K562 (cell line): ENCODE results near the gene C16orf74. TPM values are rescaled to one million over a fixed set of nuclear protein-coding genes. Genes with fewer than 3 reads are reported as not detected.

ENCODE experiments used
- ATAC-seq: fragments of 200-7000 bp; cut with Tn5 transposase; 3 replicates; pipeline ENCODE4 v1.9.1; 2020; ENCODE audit warnings: moderate library complexity
- BruUV-seq: library from RNA; stranded (reverse); fragments of 400-500 nt; replicated peaks from 2 replicates; lab custom pipeline; 2021; lab: Mats Ljungman, UMichigan
- CTCF ChIA-PET: fragments of 300-600 bp; formaldehyde crosslinking; extraction: SDS; loops from one replicate; lab custom pipeline; 2021; ENCODE audit warnings: low intra/inter-chr PET ratio; lab: Yijun Ruan, JAX
- POLR2A ChIA-PET: fragments of 300-600, 350-650 bp; sonication (Branson Sonifier 250); formaldehyde crosslinking; extraction: SDS; loops from one replicate; lab custom pipeline; 2021; ENCODE audit warnings: antibody characterized with exemption, inconsistent platforms; lab: Yijun Ruan, JAX
- DNase-seq, 4 experiments: peaks; one replicate each; pipeline versions ENCODE4 v3.0.0 to v3.0.0-alpha.2; 2011 to 2018; ENCODE audit warnings: low spot score in 3 of 4, mixed read lengths in 3 of 4; ENCODE audit errors: extremely low read depth in 1 of 4
- FAIRE-seq: peaks from 2 replicates; lab custom pipeline; 2011; peaks lifted over from hg19 to GRCh38; lab: Jason Lieb, UNC
- H2AFZ ChIP-seq: 2 replicates; pipeline ENCODE4 v1.6.0; 2011; ENCODE audit warnings: low read depth, low read length, control low read depth, inconsistent platforms
- H3K27ac ChIP-seq: fragments of 200-600 bp; 3 replicates; pipeline ENCODE4 v1.8.0; 2011; ENCODE audit warnings: low read depth, mild to moderate bottlenecking, control low read depth, inconsistent platforms, low read length, moderate library complexity, mixed read lengths; ENCODE audit errors: extremely low read depth
- H3K27me3 ChIP-seq, 2 experiments: fragments of 300-600 bp in 1 of 2; 2 replicates in 1 of 2; 3 replicates in 1 of 2; pipeline versions ENCODE4 v1.6.0 to v1.8.0; 2011; ENCODE audit warnings: inconsistent platforms in 2 of 2, low read length in 2 of 2, mild to moderate bottlenecking in 1 of 2, mixed read lengths in 1 of 2, moderate library complexity in 1 of 2; ENCODE audit not compliant: control insufficient read depth in 2 of 2, insufficient read depth in 2 of 2
- H3K36me3 ChIP-seq: fragments of 300-600 bp; 3 replicates; pipeline ENCODE4 v1.8.0; 2011; ENCODE audit warnings: mild to moderate bottlenecking, low read length, inconsistent platforms; ENCODE audit not compliant: control insufficient read depth, insufficient read depth
- H3K4me1 ChIP-seq, 2 experiments: fragments of 200-600 bp in 1 of 2; replicated peaks in 1 of 2; 2 replicates in 1 of 2; 3 replicates in 1 of 2; pipeline versions ENCODE4 v1.5.1 to v1.8.0; 2011; ENCODE audit warnings: inconsistent platforms in 2 of 2, low read length in 2 of 2, mild to moderate bottlenecking in 1 of 2, mixed read lengths in 1 of 2, moderate library complexity in 1 of 2; ENCODE audit not compliant: control insufficient read depth in 2 of 2, insufficient read depth in 2 of 2
- H3K4me2 ChIP-seq: 2 replicates; pipeline ENCODE4 v1.6.1; 2011; ENCODE audit warnings: low read length, control low read depth, inconsistent platforms, mixed read lengths; ENCODE audit not compliant: insufficient read depth
- H3K4me3 ChIP-seq: fragments of 200-600 bp; sonication (generic), shearing (Covaris generic); 2 replicates; pipeline ENCODE4 v1.5.1; 2016; ENCODE audit warnings: control low read depth, inconsistent platforms
- H3K79me2 ChIP-seq: fragments of 200-600 bp; 3 replicates; pipeline ENCODE4 v1.8.0; 2011; ENCODE audit warnings: low read length, inconsistent platforms; ENCODE audit not compliant: control insufficient read depth, insufficient read depth
- H3K9ac ChIP-seq, 2 experiments: 2 replicates each; pipeline versions ENCODE4 v1.6.0 to v1.6.1; 2011; ENCODE audit warnings: low read depth in 2 of 2, low read length in 2 of 2, control low read depth in 1 of 2, inconsistent platforms in 1 of 2, mild to moderate bottlenecking in 1 of 2, mixed read lengths in 1 of 2; ENCODE audit not compliant: insufficient read depth in 1 of 2
- H3K9me1 ChIP-seq: one replicate; pipeline ENCODE4 v1.6.0; 2011; ENCODE audit warnings: inconsistent platforms, mild to moderate bottlenecking, low read length, moderate library complexity; ENCODE audit not compliant: control insufficient read depth, insufficient read depth
- H3K9me3 ChIP-seq: replicated peaks from 2 replicates; pipeline ENCODE4 v1.5.1; 2011; ENCODE audit warnings: low read depth, low read length, inconsistent platforms; ENCODE audit not compliant: control insufficient read depth, insufficient read depth
- H4K20me1 ChIP-seq: replicated peaks from 2 replicates; pipeline ENCODE4 v1.6.1; 2011; ENCODE audit warnings: low read length, inconsistent platforms, mixed read lengths; ENCODE audit not compliant: control insufficient read depth, insufficient read depth
- HNRNPUL1 ChIP-seq: fragments of 200-400 bp; formaldehyde crosslinking; IDR thresholded peaks from 2 replicates; pipeline ENCODE4 v1.6.1; 2017; ENCODE audit warnings: low read length
- POLR2B ChIP-seq: fragments of 450-650 bp; IDR thresholded peaks from 2 replicates; pipeline ENCODE4 v1.6.1; 2018; ENCODE audit warnings: low read depth; ENCODE audit not compliant: partially characterized antibody
- POLR2G ChIP-seq: fragments of 200-400 bp; formaldehyde crosslinking; IDR thresholded peaks from 2 replicates; pipeline ENCODE4 v1.6.1; 2017; ENCODE audit warnings: low read depth, mild to moderate bottlenecking, antibody characterized with exemption, low read length, moderate library complexity
- PPARD ChIP-seq: fragments of 250-450 bp; sonication (Bioruptor Pico); IDR thresholded peaks from 2 replicates; pipeline ENCODE4 v1.8.0; 2022; ENCODE audit warnings: inconsistent platforms, mild to moderate bottlenecking, moderate library complexity
- PTBP1 ChIP-seq: fragments of 200-400 bp; formaldehyde crosslinking; IDR thresholded peaks from 2 replicates; pipeline ENCODE4 v1.6.1; 2017; ENCODE audit warnings: low read depth, low read length
- RBM22 ChIP-seq: fragments of 200-400 bp; formaldehyde crosslinking; IDR thresholded peaks from 2 replicates; pipeline ENCODE4 v1.6.1; 2018; ENCODE audit warnings: low read length, low read depth; ENCODE audit not compliant: poor library complexity, severe bottlenecking
- TSHZ1 ChIP-seq: fragments of 250-450 bp; sonication (Bioruptor Pico); IDR thresholded peaks from 2 replicates; pipeline ENCODE4 v1.4.0; 2020; ENCODE audit warnings: mild to moderate bottlenecking, moderate library complexity
- ZNF561 ChIP-seq: fragments of 450-650 bp; formaldehyde crosslinking; conservative IDR thresholded peaks from 2 replicates; pipeline ENCODE4 v1.4.0; 2020; ENCODE audit warnings: mild to moderate bottlenecking, moderate library complexity
- ZNF586 ChIP-seq: fragments of 450-650 bp; formaldehyde crosslinking; conservative IDR thresholded peaks from 2 replicates; pipeline ENCODE4 v1.4.0; 2020; ENCODE audit warnings: mild to moderate bottlenecking, moderate library complexity
- WGBS: fragments of 100-300 bp; shearing (Covaris generic); methylation state at CpG from one replicate; pipeline ENCODE4 v1.1.6; 2016; ENCODE audit warnings: low coverage, mixed read lengths; ENCODE audit not compliant: insufficient coverage; ENCODE audit errors: missing lambda C conversion rate; 5-methylcytosine and 5-hydroxymethylcytosine counted together
- in situ Hi-C: fragments of 300-500 bp; cut with MboI; formaldehyde crosslinking; loops from 4 replicates; pipeline ENCODE4 v1.15.0; 2018; ENCODE audit warnings: inconsistent platforms, mixed read lengths
- intact Hi-C: fragments of 100-400 bp; cut with micrococcal nuclease; formaldehyde crosslinking; loops from 2 replicates; pipeline ENCODE4 v1.14.2; 2022
- polyA plus RNA-seq, 8 experiments: library from polyadenylated mRNA; depleted of rRNA in 4 of 8; stranded (reverse) in 5 of 8; unstranded in 3 of 8; fragments of >200 nt; fragmentation: Nextera tagmentation in 2 of 8; fragmentation: Illumina TruSeq in 1 of 8; extraction: Ambion mirVana in 2 of 8; extraction: Trizol in 1 of 8; gene quantifications; 2 replicates each; pipeline versions ENCODE4 v1.2.1 to v1.2.3, GENCODE V29; 2011 to 2014; ENCODE audit warnings: inconsistent platforms in 1 of 8, missing spikeins in 1 of 8
- total RNA-seq, 7 experiments: library from RNA; depleted of rRNA in 6 of 7; stranded (reverse); fragments of >200 nt in 6 of 7; fragmentation: Illumina TruSeq in 2 of 7; extraction: Trizol in 2 of 7; gene quantifications; 2 replicates each; pipeline versions ENCODE4 v1.2.1 to v1.2.3, GENCODE V29; 2011 to 2021; ENCODE audit warnings: low replicate concordance in 1 of 7

Gene C16orf74
- total and polyA plus RNA-seq, 9 of the 15 experiments (the other 6 are each of a cell fraction or from before 2014, with no cell fraction given) = not detected

GRCh38 chr16:85659336-85659735 lies 91.6 kb downstream of the C16orf74 start:
- TF ChIP-seq PPARD = no peak
- no peak for TF ChIP-seq ZNF561 (CRISPR knock-in tag)
- 0 out of 2 replicates have a peak, but pooled peaks have one; percentile 36 for TF ChIP-seq ZNF586
- DNase-seq (no peak), ATAC-seq (no peak; the same call in 2 of the 3 replicates), FAIRE-seq (no peak)
- Histone ChIP-seq H3K79me2 (peaks cover 36% of the 10 kb centered on the region), H3K9ac (no peak overlapping the region), H3K27ac (no peak overlapping the region), H3K4me2 (no peak overlapping the region), H3K9me1 (no peaks in the 10 kb centered on the region), H3K36me3 (peaks cover 99% of the 10 kb centered on the region), H3K4me1 (peaks cover 0 to 37% of the 10 kb centered on the region in 2 experiments; a peak in 1 of 5 replicates), H3K4me3 (no peak overlapping the region), H2AFZ (no peak overlapping the region), H4K20me1 (peaks cover 41% of the 10 kb centered on the region), H3K9me3 (no peaks in the 10 kb centered on the region), H3K27me3 (no peaks in the 10 kb centered on the region)
- 93% methylated on average over 8 of the region's 8 CpGs for WGBS
- intact Hi-C loops = no loop called here
- ChIA-PET CTCF (interaction anchor here (1.0 to 2.1 kb wide), 3 partner anchors 47 to 60 kb away, joined by 3 to 10 read pairs (median 7); no protein-coding TSS in a partner anchor), POLR2A (interaction anchor here (0.8 to 3.1 kb wide), 5 partner anchors 9 to 24 kb away, joined by 3 to 10 read pairs (median 3); no protein-coding TSS in a partner anchor)
- BruUV-seq = no TSS peak
- in situ Hi-C loops = no loop called here

GRCh38 chr16:85658504-85659326 lies 92.2 kb downstream of the C16orf74 start:
- in situ Hi-C loops = no loop called here
- H3K9ac ChIP-seq = peak overlapping the region in 1 of 2 experiments; percentile 46; a peak in 1 of 4 replicates
- no peak overlapping the region for H2AFZ ChIP-seq
- intact Hi-C loops = no loop called here
- BruUV-seq = no TSS peak
- no peak for ATAC-seq
- POLR2A ChIA-PET = interaction anchor here (0.7 to 3.1 kb wide), 6 partner anchors 9 to 256 kb away, joined by 3 to 10 read pairs (median 3); no protein-coding TSS in a partner anchor
- peaks cover 40% of the 10 kb centered on the region for H3K79me2 ChIP-seq
- no peak for TF ChIP-seq PTBP1
- TF ChIP-seq HNRNPUL1 = no peak
- peak; percentile 62 for TF ChIP-seq POLR2G
- TF ChIP-seq POLR2B = no peak
- no peak for TF ChIP-seq TSHZ1
- peak; percentile 81 for TF ChIP-seq RBM22
- TF ChIP-seq, all 486 proteins: peak for 2
- peaks cover 99% of the 10 kb centered on the region for H3K36me3 ChIP-seq
- no peaks in the 10 kb centered on the region for H3K9me3 ChIP-seq
- H3K9me1 ChIP-seq = peaks cover 4% of the 10 kb centered on the region
- H3K4me1 ChIP-seq = peaks cover 0 to 43% of the 10 kb centered on the region in 2 experiments; a peak in 2 of 5 replicates
- DNase-seq (no peak), FAIRE-seq (no peak)
- no peak overlapping the region for H3K4me3 ChIP-seq
- H3K4me2 ChIP-seq = no peak overlapping the region
- 92% methylated on average over 18 of the region's 18 CpGs for WGBS
- H4K20me1 ChIP-seq = peaks cover 46% of the 10 kb centered on the region
- H3K27me3 ChIP-seq = no peaks in the 10 kb centered on the region
- CTCF ChIA-PET = interaction anchor here (1.0 to 2.1 kb wide), 3 partner anchors 47 to 61 kb away, joined by 3 to 10 read pairs (median 7); no protein-coding TSS in a partner anchor
- no peak overlapping the region for H3K27ac ChIP-seq
